Glomerular endothelial cell (primary cell): Measurements from ENCODE around the gene TOR1AIP2. TPM values are rescaled to one million over a fixed set of nuclear protein-coding genes. Genes with fewer than 3 reads are reported as not detected.

ENCODE experiments used
- DNase-seq: peaks from one replicate; pipeline ENCODE4 v3.0.0-alpha.2; 2011; ENCODE audit warnings: low read depth, low spot score; ENCODE audit errors: extremely low read depth
- total RNA-seq: library from RNA; depleted of rRNA; stranded (reverse); fragments of >200 nt; gene quantifications from 2 replicates; pipeline ENCODE4 v1.2.3, GENCODE V29; 2015

The TOR1AIP2 gene
- total RNA-seq, 1 donor from 2014 or later: 88.7 TPM

- no peak for DNase-seq
Observed at GRCh38 chr1:179826626-179827280, 50.9 kb downstream of the TOR1AIP2 start.

GRCh38 chr1:179825798-179826460 is 51.7 kb downstream of the TOR1AIP2 start:
- DNase-seq: no peak

- DNase-seq: no peak
Observed at GRCh38 chr1:179825206-179825605, 52.4 kb downstream of the TOR1AIP2 start.

GRCh38 chr1:179824265-179824664 is 53.3 kb downstream of the TOR1AIP2 start:
- DNase-seq: no peak

GRCh38 chr1:179823693-179824092 is 53.9 kb downstream of the TOR1AIP2 start:
- no peak for DNase-seq

- DNase-seq: no peak
Observed at GRCh38 chr1:179822065-179822464, 55.5 kb downstream of the TOR1AIP2 start.

GRCh38 chr1:179821524-179821923 is 56.1 kb downstream of the TOR1AIP2 start:
- no peak for DNase-seq

- DNase-seq: no peak
Observed at GRCh38 chr1:179820226-179820970, 57.2 kb downstream of the TOR1AIP2 start.

GRCh38 chr1:179818743-179819173 is 58.8 kb downstream of the TOR1AIP2 start:
- DNase-seq: no peak

GRCh38 chr1:179818260-179818659 is 59.3 kb downstream of the TOR1AIP2 start:
- DNase-seq: no peak

- DNase-seq: no peak
Observed at GRCh38 chr1:179817789-179818188, 59.8 kb downstream of the TOR1AIP2 start.

GRCh38 chr1:179817056-179817455 is 60.5 kb downstream of the TOR1AIP2 start:
- no peak for DNase-seq

GRCh38 chr1:179816196-179816960 is 61.2 kb downstream of the TOR1AIP2 start:
- DNase-seq: peak; percentile 22

GRCh38 chr1:179815641-179816040 is 62.0 kb downstream of the TOR1AIP2 start:
- no peak for DNase-seq

GRCh38 chr1:179814546-179814838 is 63.1 kb downstream of the TOR1AIP2 start:
- DNase-seq: no peak

- no peak for DNase-seq
Observed at GRCh38 chr1:179813626-179814545, 63.7 kb downstream of the TOR1AIP2 start.

- no peak for DNase-seq
Observed at GRCh38 chr1:179812501-179813292, 64.9 kb downstream of the TOR1AIP2 start.

- DNase-seq: no peak
Observed at GRCh38 chr1:179810367-179810715, 67.3 kb downstream of the TOR1AIP2 start.
